NCI-H2029 treated with DMSO at 0.1 percent for 48 hours (cell line): ENCODE data around the gene SCNN1A.

ENCODE experiments used
- DNase-seq: peaks from one replicate; lab custom pipeline; 2025; lab: John Stamatoyannopoulos, UW

SCNN1A gene

DNA sequence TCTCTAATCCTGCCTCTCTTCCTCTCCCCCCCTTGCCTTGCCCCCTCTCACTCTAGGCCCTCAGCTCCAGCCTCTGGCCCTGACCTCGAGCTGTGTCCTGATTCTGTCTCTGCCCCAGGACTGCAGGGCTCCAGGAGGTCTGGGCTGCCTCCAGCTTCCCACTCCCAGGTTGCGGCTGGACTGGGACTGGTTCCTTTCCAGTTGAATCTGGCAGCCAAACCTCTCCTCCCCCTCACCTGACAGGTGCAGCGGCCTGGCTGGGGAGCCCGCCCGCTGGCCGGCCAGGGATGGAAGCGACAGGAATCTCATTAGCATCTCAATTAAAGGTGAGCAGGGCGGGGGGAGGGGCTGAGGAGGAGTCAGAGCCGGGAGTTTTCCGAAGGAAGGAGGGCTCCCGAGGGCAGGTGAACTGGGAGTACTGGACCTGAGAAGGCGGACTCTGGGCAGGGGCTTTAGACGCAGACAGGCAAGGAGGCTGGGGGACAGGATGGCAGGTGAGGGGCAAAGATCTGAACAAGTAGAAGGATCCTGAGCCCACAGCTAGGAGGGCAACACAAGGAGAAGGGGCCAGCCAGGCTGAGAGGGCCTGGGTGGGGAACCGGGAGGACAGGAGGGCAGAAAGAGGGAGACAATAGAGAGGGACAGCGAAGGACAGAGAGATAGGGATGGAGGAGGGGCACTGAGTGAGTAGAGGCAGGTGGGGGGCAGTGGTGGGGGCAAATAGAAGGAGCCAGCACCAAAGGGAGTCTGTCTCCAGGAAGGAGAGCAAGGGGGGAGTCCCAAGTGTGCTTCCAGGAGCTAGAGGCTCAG, at the start of gene SCNN1A:
Gene SCNN1A, minus strand, starts transcription at position 295 of the 810 bp plus-strand sequence. CDS start 780 bp downstream, outside the sequence.
- DNase-seq = peak; percentile 72

DNA sequence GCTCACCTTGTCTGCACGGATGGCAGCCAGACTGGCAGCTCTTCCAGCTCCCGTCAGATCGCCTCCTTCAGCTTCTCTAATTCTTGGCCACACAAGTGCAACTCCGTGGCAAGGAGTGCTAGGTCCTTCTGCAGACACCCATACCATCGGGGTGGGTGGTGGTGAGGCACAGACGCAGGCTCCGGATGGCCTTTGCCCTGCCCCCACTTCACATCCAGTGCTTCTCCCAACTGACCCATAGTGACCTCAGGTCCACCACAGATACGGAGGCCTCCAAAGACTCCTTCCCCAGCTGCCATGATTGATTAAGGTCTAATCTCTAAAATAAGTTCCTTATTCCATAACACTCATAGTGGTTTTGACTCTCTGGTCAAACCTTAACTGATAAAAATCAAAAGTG, 49.5 kb upstream of the SCNN1A start:
- DNase-seq = no peak

DNA sequence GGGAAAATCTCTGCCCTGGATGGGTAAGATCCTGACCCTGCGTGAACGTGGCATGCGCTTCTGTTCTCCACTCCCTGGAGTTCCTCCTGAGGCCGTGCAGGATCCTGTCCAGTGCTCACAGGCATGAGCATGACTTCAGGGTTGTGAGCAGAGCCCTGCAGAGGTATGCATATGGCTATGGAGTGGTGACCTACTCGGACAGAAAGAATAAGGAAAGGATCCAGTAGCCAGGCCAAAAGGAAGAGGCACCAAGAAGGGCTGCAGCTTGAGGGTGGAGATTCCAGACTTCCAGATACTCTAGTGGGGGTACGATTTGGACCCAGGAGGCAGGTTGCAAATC, 48.6 kb upstream of the SCNN1A start:
- no peak for DNase-seq

DNA sequence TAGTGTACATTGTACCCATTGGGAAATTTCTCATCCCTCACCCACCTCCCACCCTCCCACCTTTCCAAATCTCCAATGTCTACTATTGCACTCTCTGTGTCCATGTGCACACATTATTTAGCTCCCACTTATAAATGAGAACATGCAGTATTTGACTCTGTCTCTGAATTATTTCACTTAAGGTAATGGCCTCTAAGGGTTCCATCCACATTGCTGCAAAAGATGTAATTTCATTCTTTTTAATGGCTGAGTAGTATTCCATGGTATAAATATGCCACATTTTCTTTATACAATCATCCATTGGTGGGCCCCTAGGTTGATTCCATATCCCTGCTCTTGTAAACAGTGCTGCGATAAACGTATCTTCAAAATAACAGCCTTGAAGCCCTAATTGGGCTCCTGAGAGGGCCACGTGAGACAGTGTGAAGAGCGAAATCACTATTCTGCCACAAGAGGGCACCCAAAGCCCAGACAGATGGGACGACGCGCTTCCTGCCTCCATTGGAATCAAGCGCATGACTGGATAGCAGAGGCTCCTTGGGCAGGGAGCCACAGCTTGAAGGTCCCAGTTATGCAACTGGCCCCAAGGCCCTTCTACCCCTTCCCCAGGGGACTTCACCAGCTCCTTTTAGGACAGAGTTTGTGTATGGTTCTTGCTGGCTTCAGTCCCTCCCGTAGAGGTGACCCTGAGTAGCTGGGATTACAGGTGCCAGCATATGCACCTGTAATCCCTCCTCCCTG, 48.1 kb upstream of the SCNN1A start:
- DNase-seq = peak; percentile 79

DNA sequence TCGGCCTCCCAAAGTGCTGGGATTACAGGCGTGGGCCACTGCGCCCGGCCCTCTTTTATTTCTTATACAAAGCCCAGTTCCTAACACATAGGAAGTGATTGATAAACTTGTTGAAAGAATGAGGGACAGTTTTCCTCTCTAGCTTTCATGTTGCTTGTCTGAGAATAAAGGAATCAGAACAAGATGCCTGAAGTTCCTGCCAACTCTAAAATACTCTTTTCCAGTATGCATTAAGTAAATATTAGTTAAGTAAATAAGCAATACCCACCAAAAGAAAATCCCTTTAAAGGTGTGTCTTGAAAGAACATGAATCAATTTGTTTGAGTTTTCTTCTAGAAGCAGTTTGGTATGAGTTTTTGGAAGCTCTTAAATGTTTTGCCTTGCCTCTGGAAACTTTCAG, 45.0 kb upstream of the SCNN1A start:
- no peak for DNase-seq

DNA sequence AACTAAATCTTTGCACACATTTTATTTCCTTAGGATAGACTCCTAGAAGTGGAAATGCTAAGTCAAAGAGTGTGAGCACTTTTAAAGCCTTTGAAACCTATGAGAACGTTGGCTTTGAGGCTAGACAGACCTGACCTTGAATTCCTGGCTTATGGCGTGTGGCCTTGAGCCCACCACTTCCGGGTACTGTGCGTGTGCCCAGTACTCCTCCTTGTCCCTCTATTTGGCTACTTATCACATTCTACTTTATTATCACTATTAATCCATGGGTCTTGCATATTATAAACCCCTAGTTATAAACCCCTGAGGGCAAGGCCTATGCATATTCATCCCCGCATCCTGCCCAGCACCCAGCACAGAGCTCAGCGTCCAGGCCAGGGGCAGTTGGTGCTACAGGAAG, 43.4 kb upstream of the SCNN1A start:
- DNase-seq = no peak

DNA sequence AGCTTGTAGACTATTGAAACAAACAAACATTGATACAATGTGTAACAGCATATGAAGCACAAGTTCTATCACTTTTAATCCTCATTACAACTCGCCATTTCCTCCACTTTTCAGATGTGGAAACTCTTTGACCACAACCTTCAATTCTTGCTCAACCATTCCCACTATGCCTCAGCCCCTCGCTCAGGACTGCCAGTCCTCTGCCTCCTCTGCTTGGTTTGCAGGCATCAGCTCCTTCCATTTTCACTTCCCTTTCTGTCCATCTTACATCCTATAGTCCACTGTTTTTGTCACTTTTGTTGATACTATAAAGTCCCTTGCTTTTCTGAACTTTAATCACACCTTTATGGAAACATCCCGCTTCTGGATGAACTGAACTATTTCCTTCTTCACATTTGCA, 41.2 kb upstream of the SCNN1A start:
- no peak for DNase-seq

DNA sequence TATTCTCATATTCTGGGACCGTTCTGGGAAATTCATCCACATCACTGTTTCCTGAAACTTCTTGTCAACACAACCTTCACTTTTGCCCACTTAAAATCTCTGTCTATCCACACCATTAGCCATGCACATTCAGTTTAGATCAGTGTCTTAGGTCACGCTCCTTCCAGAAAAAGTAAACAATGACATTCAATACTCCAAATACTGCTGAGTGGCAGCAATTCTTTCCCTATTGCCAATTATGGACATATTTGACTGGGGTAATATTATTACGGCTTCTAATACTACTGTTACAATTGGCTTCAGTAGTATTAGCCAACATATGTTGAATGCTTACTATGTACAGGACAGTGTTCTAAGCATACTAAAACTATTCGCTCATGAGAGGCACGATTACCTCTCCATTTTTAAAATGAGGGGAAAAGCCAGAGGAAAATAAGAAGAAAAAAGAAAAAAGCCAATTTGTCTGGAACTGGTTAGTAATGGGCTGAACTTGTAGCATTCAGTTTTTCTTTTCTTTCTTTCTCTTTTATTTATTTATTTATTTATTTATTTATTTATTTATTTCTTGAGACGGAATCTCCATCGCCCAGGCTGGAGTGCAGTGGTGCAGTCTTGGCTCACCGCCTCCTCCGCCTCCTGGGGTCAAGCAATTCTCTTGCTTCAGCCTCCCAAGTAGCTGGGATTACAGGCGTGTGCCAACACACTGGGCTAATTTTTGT, 32.0 kb upstream of the SCNN1A start:
- DNase-seq = peak; percentile 7

DNA sequence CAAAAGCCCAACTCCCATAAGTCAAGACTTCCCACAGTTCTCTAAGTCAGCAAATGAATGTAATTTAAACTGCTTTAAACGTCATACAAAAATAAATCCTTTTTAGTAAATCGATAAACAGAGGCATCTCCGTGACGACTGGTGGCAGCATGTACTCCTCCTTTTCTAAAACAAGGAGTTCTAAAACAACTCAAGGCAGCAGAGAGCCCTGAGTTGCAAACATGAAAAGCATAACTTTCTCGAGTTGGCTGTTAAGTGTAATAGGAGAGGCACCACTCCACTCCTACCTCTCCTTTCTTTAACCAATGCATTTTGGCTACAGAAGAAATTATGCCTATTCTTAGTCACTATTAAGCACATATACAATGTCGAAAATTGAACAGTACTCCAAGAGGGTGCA, 30.6 kb upstream of the SCNN1A start:
- DNase-seq = no peak

DNA sequence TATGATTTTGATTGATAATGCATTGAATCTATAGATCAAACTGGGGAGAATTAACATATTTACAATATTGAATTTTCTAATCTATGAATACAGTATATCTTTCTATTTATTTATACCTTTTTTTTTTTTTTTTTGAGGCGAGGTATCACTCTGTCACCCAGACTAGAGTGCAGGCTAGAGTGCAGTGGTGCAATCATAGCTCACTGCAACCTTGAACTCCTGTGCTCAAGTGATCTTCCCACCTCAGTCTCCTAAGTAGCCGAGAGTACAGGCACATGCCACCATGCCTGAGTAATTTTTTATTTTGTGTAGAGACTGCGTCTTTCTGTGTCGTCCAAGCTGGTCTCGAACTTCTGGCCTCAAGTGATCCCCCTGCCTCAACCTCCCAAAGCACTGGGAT, 29.0 kb upstream of the SCNN1A start:
- no peak for DNase-seq

DNA sequence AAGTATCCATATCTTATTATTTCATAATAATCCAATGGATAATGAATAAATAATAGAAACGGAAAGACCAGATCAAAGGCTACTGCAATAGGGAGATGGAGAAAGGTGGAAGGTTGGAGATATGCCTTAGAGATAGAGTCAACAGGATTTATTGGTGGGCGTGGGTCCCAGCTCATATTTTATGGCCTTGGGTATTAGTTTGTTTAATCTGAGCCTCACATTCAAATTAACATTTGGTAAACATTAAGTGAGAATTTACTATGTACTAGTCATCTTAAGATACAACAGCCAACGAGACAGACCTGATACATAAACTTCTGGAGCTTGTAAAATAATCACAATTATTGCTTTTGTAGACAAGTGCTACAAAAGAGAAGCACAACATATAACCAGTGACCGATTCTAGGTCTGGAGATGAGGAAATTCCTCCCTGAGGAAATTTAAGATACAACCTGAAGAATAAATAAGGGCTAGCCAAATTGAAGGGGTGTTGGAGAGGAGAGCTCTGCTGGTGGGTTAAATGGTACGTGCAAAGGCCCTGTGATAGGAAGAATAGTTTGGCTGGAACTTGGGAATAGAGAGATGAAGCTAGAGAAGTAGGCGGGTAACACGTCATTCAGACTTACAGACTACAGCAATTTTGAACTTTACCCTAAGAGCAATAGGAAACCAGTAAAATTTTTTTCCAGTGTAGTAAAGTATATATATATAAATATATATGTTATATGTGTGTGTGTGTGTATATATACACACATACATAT, 24.7 kb upstream of the SCNN1A start:
- no peak for DNase-seq

DNA sequence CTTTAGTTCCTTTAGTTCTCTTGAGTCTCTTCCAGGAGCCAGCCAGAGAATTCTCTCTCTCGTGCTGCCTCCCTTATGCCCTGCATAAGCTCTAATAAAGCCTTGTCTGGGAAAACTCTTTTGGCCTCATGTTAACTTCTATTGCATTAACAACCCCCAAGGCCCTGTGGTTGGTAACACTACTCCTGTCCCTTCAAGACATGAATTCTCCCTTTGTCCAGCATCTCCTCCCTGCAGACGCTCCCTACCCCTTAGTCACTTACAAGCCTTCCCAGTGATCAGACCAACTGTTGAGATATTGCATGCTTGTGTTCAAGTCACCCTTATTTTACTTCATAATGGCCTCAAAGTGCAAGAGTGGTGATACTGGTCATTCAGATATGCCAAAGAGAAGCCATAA, 20.7 kb upstream of the SCNN1A start:
- DNase-seq = no peak

DNA sequence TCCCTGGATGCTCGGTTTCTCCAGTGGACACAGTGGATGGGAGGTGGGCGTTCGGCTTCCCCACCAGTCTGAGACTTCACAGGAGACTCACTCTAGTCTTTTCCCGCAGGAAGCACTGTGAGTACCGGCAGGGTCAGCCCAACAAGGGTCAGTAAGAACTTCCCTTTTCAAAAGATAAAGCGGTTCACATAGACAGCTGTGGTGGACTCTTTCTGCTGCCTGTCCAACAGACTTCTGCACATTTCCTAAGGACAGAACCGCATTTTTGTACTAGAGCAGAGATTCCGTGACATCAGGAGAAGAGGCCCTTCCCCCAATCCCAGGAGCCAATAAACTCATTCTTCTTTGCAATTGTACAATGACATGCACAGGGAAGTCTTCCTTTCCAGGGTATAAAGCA, 19.0 kb upstream of the SCNN1A start:
- DNase-seq = no peak

DNA sequence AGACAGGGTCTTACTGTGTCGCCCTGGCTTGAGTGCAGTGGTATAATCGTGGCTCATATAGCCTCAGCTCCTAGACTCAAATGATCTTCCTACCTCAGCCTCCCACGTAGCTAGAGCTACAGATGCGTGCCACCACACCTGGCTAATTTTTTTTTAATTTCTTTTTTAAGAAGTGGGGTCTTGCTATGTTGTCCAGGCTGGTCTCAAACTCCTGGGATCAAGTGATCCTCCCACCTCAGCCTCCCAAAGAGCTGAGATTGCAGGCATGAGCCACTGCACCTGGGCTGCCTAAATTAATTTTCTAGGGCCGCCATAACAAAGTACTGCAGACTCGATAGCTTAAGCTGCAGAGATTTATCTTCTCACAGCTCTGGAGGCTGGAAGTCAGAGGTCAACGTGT, 17.7 kb upstream of the SCNN1A start:
- no peak for DNase-seq

DNA sequence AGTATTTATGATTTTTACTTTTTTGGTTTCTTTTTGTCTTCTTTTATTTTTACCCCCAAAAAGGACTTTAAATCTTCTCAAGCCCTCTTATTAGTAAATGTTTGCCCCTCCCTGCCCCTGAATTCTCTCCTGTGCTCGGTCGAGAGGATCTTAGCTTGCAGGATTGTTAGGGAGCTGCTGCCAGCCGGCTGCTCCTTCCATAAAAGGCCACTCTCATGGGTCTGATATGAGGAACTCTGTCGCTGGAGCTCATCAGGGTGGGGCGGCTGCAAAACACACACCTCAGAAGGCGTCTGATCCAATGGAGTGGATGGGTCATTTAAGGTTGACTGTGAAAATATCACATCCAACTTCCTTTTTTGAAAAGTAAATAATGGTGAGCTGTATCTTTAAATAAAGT, 17.1 kb upstream of the SCNN1A start:
- peak; percentile 59 for DNase-seq

DNA sequence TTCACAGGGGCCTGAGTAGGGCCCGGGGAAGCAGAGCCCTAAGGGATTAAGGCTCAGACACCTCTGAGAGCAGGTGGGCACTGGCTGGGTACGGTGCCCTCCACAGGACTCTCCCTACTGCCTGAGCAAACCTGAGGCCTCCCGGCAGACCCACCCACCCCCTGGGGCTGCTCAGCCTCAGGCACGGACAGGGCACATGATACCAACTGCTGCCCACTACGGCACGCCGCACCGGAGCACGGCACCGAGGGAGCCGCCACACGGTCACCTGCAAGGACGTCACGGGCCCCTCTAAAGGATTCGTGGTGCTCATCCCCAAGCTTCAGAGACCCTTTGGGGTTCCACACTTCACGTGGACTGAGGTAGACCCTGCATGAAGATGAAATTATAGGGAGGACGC, 15.7 kb upstream of the SCNN1A start:
- DNase-seq = no peak

DNA sequence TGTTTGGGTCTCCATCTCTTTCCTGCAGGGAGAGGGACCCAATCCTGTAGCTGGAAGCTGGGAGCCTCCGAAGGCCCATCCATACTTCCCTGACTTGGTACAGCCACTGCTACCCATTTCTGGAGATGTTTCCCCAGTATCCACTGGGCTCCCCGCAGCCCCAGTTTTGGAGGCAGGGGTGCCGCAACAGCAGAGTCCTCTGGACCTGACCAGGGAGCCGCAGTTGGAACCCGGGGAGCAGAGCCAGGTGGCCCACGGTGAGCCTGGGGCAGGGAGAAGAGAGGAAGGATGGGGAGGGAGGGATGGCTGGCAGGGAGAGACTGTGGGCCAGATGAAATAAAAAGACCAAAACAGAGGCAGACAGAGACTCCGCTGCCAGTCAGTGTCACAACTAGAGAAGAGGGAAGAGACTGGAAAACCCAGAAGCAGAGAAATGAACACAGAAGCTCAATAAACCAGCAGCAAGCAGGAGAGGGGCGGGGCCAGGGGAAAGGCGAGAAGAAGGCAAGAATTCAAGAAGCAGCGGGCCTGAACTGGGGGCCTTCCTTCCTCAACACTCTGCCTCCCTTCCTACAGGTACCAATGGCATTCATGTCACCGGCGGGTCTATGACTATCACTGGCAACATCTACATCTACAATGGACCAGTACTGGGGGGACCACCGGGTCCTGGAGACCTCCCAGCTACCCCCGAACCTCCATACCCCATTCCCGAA, 14.9 kb upstream of the SCNN1A start:
- DNase-seq = no peak

DNA sequence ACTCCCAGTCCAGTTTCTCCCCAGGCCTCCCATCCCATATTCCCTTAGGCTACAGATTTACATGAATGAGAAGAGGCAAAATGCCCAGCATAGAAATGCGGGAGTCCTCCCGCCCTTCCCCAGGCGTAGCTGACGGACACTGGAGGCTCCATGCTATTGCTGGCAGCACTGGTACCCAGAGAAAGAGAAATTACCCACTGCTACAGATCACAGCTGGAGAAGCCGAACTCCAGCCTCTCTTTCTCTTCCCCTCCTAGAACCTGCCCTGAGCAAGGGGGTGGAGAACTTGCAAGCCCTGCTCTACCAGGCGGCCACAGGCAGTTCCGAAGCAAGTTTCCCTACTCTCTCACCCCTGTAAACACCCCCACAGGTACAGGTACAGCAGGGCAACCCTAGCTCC, 12.2 kb upstream of the SCNN1A start:
- no peak for DNase-seq

DNA sequence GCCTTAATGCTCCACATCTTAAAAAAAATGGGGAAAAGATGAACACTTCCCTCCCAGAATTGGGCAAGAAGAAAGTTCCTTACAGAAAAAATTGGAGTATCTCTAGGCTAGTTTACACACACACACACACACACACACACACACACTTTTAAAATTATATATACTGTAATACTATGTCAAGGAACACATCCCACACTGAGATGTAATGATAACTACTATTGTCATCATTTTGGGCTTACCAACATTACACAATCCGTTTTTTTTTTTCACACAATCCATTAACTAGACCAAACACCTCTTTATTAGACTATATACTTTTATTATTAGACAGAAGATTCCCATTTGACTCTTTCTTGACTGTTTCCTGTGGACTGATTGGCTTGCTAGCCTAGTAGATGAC, 11.1 kb upstream of the SCNN1A start:
- DNase-seq = no peak

DNA sequence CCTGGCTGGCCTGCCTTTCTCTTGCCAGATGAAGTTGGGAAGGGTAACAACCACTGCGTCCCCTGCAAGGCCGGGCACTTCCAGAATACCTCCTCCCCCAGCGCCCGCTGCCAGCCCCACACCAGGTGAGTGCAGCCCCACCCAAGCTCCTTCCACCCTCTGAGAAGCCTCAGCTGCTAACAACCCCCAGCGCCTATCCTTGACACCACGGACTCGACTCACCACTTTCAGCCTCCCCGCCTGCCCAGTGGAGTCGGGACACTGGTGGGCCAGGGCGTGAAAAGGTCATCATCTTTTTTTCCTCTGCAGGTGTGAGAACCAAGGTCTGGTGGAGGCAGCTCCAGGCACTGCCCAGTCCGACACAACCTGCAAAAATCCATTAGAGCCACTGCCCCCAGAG, 10.7 kb upstream of the SCNN1A start:
- DNase-seq = no peak
